ENCODE measurements around the gene OMA1.
"Not testable (repeated sequence)": the region's sequence is repeated elsewhere in the genome, so short reads cannot be mapped to it uniquely, and the experiment has no call there.

The OMA1 gene

DNA sequence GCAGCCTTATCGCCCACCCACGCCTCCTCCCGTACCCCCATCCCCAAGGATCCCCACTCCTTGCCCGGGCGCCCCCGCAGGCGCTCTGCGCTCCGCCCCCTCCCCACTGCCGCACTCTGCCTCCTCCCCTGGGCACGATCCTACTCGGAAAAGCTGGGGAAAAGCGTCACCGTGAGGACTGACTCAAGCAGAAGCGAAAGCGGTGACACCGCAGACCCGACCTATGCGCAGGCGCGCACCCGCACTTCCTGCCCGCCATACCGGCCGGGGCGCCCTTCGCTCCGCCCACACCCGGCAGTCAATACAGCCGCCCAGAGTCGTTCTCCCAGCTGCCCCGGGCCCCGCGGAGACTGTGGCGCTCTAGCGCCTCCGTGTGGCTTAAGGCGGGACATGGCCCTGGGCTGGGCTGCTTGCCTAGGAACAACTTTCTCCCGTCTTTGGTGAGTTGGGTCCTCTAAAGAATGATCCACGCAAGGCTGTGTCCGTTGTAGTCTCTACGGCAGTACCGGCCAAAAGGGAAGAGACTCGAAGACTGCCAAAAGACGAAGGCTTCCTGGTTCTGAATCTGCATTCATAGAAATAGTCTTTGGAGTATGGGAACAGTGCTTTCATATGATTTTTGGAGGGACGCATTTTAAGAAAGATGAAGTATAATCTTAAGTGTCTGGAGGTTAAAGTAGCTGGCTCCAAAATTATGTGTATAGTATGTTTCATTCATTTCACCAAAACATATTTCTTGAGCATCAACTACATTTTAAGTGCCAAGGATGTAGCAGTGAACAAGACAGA, at the start of gene OMA1:
Gene OMA1, minus strand, starts transcription at position 207 of the 789 bp plus-strand sequence. CDS start 7,432 bp downstream, outside the sequence.
- DNase-seq, result peak; percentile 97

DNA sequence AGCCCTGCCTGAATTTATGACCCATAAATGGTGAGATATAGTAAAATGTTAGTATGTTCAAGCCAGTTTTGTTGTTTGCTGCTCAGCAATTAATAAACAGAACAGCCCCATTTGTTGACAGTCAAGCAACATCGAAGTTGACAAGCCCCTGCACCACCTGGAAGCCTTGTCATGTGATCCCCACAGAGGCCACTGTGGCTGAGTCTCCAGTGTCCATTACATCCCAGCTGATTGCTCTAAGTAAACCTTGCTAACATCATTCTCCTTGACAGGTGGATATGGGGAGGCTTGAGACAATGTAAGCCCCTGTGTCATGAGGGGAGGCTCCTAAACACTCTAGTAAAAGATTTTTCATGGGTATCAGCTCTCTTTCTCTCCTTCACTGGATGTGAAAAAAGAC, 48.0 kb upstream of the OMA1 start:
- DNase-seq, result no peak

DNA sequence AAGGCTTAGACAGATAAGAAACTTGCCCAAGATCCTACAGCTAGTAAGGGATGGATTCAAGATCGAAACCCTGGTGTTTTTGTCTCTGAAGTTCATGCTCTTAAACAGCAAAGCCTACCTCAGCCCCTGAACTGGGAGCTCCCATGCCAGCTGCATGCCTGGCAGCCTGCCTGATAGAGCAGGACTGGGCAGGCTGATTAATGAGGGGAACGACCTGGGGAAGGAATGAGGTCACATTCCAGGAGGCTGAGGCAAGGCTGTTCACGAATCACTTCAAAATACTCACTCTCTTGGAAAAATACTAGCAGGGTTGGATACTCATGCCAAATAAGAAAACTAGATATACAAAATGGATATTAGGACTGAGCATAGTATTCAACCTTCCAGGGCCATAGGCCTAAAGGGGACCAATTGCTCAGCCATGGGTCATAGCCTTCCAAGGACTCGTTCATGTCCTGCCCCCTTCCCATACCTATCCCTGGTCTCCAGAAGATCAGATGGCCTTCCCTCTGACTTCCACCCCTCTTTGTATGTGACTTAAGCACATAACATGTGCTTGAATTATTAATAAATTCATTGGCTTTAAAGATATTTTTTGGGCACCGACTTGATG, 46.1 kb upstream of the OMA1 start:
- DNase-seq, result peak; percentile 69

DNA sequence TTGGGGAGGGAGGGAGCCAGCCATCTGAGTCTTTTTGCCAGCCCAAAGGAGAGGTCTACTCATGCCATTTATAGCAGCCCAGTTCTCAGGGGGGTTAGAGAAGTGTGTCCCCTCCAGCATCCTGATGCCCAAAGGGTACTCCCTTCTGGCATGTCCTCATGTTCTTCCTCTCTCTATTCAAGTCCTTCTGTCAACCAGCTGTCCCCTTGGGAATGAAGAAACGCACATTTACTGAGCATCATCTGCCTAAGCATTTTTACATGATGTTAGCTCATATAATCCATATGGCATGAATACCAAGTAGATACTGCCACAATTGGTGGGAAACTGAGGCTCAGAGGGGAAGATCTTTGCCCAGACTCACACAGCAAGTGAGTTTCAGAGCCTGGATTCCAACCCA, 45.3 kb upstream of the OMA1 start:
- DNase-seq, result peak; percentile 54

DNA sequence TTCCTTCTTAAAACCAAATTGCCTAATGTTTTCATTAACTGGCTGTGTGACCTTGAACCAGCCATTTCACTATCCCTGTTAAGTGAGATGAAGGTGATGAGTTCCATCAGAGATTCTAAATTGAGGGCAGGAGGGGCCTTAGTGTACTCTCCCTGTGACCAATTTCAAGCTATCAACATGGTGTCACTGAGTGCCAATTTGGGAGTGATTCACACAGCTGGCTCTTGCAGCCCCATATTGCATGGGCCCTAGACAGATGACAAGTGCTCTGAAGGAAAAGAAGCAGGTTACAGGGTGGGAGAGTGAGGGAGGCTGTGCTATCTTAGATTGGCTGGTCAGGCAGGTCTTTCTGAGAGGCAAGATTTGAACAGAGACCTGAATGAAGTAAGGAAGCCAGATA, 43.5 kb upstream of the OMA1 start:
- no peak for DNase-seq

DNA sequence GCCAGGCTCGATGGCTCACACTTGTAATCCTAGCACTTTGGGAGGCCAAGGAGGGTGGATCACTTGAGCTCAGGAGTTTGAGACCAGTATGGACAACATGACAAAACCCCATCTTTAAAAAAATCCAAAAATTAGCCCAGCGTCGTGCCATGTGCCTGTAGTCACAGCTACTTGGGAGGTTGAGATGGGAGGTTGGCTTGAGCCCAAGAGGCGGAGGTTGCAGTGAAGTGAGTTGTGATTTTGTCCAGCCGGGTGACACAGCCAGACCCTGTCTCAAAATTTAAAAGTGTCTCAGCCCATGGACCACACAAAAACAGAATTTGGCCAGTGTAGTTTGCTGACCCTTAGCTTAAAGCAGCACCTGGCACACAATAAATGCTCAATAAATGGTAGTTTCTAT, 41.9 kb upstream of the OMA1 start:
- no peak for DNase-seq

DNA sequence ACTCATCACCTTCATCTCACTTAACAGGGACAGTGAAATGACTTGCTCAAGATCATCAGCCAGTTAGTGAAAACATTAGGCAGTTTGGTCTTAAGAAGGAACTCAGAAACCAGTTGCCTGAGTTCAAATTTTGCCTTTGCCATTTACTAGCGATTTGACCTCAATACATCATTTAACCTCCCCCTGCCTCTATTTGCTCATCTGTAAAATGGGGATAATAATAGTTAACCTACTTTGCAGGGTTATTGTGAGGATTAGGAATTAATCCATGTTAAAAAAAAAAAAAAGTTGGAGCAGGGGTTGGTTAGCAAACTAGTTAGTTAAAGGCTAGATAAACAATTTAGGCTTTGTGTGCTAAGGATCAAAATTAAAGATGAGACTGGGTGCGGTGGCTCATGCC, 41.1 kb upstream of the OMA1 start:
- no peak for DNase-seq

DNA sequence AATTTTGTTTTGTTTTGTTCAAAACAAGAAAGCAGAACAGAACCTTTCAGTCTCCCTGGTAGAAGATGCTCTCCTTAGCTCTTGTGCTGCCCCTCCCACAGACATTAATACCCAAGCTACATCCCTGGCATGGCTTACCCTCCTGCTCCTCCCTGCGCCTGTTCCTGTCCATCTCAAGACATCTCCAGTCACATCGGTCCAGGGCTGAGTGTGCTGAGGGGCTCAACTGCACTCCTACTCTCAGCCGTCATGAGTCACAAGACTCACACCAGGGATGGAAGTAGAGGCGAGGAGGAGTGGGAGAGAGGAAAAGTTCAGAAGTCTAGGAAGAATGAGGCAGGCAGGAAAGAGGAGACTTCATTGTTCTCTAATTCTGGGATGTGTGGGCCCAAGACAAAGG, 39.7 kb upstream of the OMA1 start:
- no peak for DNase-seq

DNA sequence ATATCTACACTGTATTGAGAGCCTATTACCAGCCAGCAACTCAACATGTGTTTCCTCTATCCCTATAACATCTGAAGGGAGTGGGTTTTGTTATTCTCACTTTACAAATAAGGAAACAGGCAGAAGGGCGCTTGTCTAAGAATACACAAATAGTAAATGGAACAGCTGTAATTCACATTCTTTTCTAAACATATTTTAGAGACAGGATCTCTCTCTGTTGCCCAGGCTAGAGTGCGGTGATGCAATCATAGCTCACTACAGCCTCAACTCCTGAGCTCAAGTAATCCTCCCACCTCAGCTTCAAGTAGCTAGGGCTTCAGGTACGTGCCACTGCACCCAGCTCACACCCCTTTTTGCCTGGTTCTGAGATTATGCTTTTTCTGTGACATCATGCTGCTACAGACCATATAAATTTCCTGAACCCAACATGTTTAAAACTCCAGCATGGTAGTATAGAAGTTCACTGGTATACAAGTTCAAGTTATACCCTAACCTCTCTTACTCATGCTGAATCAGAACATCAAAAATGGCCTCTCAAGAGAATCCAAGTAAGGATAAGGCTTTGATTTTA, 39.1 kb upstream of the OMA1 start:
- DNase-seq, result no peak

DNA sequence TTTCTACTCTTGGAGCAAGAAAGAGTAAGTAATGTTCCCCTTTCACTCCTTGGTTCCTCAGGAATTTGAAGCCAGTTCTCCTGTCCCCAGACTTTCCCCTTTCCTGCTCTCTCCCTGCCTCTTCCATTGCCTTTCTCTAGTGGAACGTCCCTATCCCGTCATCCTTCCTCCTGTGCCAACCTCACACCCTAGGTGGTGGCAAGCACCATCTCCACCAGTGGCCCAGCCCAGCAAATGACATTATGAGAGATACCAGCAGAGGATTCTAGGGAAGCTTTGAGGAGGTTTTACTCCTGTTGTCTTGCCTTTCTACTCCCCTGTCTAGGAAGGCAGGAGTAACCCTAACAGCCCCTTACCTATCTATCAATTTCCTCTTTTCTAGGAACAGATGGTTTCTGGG, 38.6 kb upstream of the OMA1 start:
- no peak for DNase-seq

DNA sequence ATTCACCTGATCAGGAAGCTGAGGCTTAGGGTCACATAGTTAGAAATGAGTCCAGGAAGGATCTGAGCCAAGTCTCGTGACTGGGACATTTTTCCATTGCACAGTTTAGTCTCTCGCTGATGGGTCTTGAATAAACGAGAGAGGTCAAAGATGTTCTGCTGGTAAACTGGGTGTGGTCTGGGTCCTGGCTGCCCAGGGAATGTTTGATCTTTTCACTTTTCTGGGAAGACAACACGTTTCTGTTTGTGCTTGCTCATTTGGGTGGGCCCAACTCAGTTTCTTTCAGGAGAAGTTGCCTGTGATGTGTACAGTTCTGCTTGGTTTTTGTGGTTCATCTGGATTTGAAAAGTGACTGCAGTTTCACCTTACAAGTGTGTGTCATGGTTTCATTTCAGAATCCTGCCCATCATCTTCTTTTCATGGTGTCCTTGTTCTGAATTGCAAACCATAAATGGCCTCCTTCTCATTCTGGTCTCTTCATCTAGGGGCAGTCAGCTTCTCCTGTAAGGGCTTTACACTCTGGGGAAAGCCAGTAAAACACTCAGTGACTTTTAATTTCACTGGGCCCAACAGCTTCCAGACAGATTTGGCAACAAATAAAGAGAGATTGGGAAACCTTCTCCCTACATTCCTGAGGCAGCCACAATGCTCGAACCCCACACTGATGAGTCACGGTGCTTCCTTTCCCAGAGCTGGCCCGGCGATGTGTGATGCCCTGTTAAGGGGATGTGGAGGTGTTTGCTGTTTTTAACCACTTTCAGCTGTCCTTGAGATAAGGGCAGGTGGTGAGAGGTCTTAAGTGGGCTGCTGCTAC, 37.8 kb upstream of the OMA1 start:
- no peak for DNase-seq

DNA sequence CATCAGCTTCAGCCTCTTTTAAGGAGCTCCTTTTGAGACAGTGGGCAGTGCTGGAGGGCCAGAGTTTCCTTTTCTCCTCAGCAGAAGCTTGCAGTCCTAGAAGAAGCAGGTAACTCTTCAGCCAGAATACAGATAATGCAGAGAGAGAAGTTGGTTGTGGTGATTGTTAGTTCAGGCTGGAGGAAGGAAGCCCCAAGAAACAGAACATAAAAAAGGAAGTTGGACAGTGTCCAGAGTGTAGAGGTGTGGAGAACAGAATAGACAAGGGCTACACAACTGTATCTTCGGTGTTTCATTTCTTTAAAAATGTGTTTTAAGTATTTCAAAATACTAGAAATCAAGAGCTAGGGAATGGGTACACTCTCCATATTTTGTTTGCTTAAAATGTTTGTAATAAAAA, 37.0 kb upstream of the OMA1 start:
- DNase-seq, result no peak

DNA sequence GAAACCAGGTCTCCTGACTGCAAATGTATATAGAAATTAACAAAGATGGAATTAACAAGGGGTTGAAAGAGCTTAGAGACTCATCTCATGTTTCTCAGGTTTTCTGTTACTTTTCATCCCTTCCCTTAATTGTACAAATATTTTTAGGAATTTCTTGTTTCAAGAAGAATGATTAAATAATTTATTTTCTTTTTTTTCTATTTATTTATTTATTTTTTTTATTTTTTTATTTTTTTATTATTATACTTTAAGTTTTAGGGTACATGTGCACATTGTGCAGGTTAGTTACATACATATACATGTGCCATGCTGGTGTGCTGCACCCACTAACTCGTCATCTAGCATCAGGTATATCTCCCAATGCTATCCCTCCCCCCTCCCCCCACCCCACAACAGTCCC, 35.6 kb upstream of the OMA1 start:
- DNase-seq, result not testable (repeated sequence)

DNA sequence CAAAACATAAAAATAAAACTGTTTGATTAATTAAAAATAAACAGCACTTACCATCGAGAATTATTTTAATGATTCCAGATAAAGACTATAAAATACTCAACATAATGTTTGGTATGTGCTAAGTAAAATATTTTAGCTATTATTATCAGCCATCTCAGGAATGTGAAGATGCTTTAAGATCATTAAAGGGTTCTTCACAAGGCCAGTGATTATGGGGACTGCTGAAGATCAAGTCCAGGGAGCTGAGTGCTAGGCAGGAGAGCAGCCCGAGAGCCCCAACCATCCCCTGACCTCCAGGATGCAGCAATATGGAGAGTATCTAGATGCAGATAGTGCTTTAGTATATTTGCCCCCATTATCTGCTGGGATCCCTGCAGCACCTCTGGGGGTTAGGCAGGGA, 35.1 kb upstream of the OMA1 start:
- DNase-seq, result no peak

DNA sequence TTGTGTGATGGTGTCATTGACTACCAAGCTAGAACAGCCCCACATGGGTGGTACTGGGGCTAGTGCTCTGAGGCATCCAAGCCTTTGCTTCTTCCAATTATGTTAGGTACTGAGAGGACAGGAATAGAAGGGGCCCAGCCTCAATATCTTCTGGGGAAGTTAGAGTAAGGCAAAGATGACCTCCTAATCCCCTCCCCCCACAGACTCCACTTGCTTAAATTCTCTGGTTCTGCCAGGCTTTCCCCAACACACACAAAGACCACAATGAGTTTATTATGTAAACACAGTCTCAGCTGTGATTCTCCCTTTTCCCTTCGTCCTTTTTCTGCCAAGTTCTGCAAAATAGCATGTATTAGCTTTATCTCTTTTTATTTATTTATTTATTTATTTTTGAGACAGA, 33.7 kb upstream of the OMA1 start:
- no peak for DNase-seq

DNA sequence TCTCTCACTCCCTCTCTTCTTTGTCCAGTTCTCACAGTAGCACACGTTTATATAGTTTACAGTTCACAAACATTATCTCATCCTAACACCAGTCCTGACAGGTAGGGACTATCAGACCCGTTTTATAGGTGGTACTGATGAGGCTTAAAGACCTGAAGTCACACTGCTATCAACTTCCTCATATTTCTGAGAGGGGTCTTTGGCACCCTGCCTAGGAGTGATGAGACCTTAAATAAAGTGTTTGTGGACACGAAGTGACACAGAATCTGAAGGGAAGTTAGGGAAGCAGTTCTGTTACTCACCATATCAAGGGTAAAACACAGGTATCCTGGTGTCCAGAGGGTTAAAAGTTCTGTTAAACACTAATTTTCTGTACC, 31.1 kb upstream of the OMA1 start:
- DNase-seq, result no peak

DNA sequence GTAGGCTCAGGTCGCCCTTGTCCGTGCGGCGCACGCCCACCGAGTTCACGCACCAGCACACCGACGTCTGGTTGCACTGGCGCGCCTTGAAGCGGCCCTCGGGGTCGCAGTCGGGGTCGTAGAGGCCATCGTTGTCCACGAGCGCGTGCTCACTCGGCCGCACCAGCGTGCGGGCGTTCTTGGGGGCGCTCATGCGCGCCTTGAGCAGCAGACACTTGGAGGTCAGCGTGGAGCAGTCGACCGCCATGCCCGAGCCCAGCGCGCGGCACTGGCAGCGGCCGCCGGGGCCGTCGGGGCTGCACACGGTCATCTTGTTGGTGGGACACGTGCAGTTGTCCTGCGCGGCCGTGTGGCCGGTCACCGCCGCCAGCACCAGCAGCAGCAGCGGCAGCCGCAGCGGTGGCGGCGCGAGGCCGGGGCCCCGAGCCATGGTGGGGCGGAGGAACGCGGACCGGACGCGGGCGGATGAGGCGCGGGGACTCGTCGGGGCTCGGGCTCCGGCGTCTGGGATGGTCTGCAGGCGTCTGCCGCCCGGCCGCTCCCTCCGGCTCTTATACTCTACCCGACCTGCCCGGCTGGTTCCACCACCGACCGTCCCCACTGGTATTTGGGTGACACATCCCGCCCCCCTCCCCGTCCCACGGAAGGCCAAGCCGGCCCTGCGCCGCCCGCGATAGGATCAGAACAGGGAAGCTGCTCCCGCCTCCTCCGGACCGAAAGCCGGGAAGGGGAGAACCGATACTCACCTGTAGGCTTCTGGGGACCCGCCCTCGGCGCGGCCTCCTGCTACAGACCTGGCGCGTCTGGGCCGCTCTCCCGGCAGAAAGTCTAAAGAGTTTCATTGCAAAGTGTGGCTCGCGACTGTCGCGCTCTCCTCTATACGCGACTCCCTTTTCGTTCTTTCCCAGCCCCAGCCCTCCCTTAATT, 30.5 kb upstream of the OMA1 start, which contains the start of gene TACSTD2:
Gene TACSTD2, minus strand, starts transcription at position 526 of the 927 bp plus-strand sequence. Its CDS starts 96 bp downstream, at position 430.
- DNase-seq, result no peak

DNA sequence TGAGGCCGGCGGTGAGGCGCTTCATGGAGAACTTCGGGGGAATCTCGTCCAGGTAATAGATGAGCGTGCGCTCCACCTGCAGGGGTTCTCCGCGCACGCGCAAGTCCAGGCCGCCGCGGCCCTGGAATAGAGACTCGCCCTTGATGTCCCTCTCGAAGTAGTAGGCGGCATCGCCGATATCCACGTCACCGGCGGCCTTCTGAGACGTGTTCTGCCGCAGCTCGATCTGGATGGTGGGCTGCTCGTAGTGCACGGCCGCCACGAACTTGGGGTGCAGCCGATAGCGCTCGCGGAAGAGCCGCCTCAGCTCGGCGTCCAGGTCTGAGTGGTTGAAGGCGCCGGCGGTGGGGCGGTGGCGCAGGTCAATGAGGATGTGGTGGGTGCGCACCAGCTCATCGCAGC, 29.8 kb upstream of the OMA1 start:
- DNase-seq, result no peak

DNA sequence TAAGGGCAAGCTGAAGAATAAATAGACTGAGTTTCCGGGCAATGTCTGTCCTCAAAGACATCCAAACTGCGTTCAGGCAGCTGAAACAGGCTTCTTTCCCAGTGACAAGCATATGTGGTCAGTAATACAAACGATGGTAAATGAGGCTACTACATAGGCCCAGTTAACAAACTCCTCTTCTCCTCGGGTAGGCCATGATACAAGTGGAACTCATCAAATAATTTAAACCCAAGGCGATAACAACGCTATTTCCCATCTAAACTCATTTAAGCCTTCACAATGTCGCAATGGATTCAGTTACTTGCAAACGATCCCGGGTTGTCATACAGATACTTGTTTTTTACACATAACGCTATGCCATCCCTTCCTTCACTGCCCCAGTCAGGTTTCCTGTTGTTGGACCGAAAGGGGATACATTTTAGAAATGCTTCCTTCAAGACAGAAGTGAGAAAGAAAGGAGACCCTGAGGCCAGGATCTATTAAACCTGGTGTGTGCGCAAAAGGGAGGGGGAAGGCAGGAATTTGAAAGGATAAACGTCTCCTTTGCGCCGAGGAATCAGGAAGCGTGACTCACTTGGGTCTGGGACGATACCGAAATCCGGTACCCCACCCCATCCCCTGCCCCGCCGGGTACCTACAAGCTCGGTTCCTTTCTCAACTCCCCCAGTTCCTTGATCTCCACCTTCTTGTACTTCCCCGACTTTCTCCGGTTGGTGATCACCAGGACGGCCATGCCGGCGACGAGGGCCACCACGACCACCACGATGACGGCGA, 29.2 kb upstream of the OMA1 start:
- DNase-seq, result no peak

DNA sequence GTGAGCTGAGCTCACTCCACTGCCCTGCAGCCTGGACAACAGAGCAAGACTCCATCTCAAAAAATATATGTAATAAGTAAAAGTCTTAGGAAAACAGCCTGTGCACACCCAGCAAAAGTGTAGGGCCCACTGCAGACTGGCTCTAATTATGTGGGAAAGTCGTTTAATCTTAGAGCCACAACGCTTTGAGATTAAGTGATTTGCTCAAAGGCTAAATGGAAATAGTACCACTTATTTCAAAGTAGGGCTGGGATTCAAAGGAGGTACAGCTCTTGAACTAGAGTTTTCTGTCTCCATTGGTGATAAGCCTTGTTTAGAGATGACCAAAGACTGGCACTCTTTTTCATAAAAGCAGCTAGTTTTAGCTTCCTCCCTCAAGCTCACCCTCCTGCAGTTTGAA, 28.3 kb upstream of the OMA1 start:
- no peak for DNase-seq

Data from NCI-H2171 treated with DMSO at 0.1 percent for 48 hours (cell line).